Spleen (tissue), 7 donors: ENCODE measurements around the gene PCCB.

Experiments
- POLR2AphosphoS5 ChIP-seq, 3 donors: sonication (generic); formaldehyde crosslinking; IDR thresholded peaks; one replicate each; pipeline ENCODE4 v1.5.1; 2017; ENCODE audit warnings: antibody characterized with exemption in 3 of 3
- TF ChIP-seq, protein P1 (sequence below), 11 experiments: fragments of 200-600 bp in 7 of 11; fragments of 450-650 bp in 4 of 11; sonication (generic) in 4 of 11; IDR thresholded peaks in 8 of 11; conservative IDR thresholded peaks in 3 of 11; 1 replicate in 7 of 11; 2 replicates in 4 of 11; pipeline versions ENCODE4 v1.4.0 to v1.8.0; 2016 to 2021; ENCODE audit warnings: antibody characterized with exemption in 11 of 11, inconsistent platforms in 4 of 11, mild to moderate bottlenecking in 1 of 11
- donor health status: DM: no; HTN: no; CAD: no; lungs with moderate emphysema.
- donor health status: DM: no; HTN: no; CAD: no.
- donor health status: DM: no; HTN: no; CAD: no.

DNA sequence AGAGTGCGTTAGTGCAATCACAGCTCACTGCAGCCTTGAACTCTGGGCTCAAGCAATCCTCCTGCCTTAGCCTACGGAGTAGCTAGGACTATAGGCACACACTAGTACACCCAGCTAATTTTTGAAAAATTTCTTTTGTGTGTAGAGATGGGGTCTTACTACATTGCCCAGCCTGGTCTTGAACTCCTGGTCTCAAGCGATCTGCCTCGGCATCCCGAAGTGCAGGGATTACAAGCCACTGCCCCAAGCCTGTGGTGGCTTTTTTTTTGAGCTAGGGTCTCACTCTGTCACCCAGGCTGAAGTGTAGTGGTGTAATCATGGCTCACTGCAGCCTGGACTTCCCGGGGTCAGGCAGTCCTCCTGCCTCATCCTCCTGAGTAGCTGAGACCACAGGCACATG is 17.1 kb downstream of the PCCB start:
- TF ChIP-seq, protein P1, sequence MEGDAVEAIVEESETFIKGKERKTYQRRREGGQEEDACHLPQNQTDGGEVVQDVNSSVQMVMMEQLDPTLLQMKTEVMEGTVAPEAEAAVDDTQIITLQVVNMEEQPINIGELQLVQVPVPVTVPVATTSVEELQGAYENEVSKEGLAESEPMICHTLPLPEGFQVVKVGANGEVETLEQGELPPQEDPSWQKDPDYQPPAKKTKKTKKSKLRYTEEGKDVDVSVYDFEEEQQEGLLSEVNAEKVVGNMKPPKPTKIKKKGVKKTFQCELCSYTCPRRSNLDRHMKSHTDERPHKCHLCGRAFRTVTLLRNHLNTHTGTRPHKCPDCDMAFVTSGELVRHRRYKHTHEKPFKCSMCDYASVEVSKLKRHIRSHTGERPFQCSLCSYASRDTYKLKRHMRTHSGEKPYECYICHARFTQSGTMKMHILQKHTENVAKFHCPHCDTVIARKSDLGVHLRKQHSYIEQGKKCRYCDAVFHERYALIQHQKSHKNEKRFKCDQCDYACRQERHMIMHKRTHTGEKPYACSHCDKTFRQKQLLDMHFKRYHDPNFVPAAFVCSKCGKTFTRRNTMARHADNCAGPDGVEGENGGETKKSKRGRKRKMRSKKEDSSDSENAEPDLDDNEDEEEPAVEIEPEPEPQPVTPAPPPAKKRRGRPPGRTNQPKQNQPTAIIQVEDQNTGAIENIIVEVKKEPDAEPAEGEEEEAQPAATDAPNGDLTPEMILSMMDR (IDR thresholded peaks at IDR 0.05 in 8 of 11, conservative IDR thresholded peaks at IDR 0.05 in 3 of 11) = no peak
- TF ChIP-seq POLR2AphosphoS5 (IDR thresholded peaks at IDR 0.05) = no peak
